Measurements from ENCODE around the gene PHF19.

The PHF19 gene

GRCh38 chr9:120820095-120820494, 56.9 kb downstream of the PHF19 start:
- H3K27me3 ChIP-seq (ENCODE audit: insufficient read depth, poor library complexity, severe bottlenecking): no peaks in the 10 kb centered on the region
- TF ChIP-seq, protein P1, sequence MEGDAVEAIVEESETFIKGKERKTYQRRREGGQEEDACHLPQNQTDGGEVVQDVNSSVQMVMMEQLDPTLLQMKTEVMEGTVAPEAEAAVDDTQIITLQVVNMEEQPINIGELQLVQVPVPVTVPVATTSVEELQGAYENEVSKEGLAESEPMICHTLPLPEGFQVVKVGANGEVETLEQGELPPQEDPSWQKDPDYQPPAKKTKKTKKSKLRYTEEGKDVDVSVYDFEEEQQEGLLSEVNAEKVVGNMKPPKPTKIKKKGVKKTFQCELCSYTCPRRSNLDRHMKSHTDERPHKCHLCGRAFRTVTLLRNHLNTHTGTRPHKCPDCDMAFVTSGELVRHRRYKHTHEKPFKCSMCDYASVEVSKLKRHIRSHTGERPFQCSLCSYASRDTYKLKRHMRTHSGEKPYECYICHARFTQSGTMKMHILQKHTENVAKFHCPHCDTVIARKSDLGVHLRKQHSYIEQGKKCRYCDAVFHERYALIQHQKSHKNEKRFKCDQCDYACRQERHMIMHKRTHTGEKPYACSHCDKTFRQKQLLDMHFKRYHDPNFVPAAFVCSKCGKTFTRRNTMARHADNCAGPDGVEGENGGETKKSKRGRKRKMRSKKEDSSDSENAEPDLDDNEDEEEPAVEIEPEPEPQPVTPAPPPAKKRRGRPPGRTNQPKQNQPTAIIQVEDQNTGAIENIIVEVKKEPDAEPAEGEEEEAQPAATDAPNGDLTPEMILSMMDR (IDR thresholded peaks at IDR 0.05; ENCODE audit: poor library complexity, severe bottlenecking): no peak
- peaks cover 2% of the 10 kb centered on the region for H3K9me3 ChIP-seq (ENCODE audit: severe bottlenecking)
- H3K4me1 ChIP-seq (ENCODE audit: insufficient read depth, poor library complexity, severe bottlenecking): no peaks in the 10 kb centered on the region
- no peak overlapping the region for H3K4me3 ChIP-seq (ENCODE audit: severe bottlenecking)
- no peak overlapping the region for H3K27ac ChIP-seq (ENCODE audit: poor library complexity, severe bottlenecking)
- H3K36me3 ChIP-seq (ENCODE audit: low read depth): peaks cover 68% of the 10 kb centered on the region
- ATAC-seq (ENCODE audit: low read depth) (no peak), DNase-seq (ENCODE audit: low spot score) (no peak)

DNA sequence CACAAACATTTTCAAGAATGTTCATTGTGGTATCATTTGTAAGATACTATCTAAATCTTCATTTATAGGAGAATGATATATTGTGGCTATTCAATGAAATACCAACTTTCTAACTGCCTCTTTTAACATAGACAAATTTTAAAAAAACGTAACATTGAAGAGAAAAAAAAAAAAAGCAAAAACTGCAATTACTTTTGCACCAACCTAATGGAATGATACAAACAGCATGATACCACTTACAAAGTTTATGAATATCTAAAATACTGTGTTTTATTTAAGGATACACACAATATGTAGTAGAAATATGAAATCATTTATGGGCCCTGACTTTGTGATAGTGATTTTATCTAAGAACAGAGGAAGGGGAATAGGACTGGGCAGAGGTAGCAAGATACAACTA, 58.4 kb downstream of the PHF19 start:
- H3K36me3 ChIP-seq (ENCODE audit: low read depth): peaks cover 58% of the 10 kb centered on the region
- no peak overlapping the region for H3K27ac ChIP-seq (ENCODE audit: poor library complexity, severe bottlenecking)
- H3K9me3 ChIP-seq (ENCODE audit: severe bottlenecking): peaks cover 2% of the 10 kb centered on the region
- DNase-seq (ENCODE audit: low spot score) (no peak), ATAC-seq (ENCODE audit: low read depth) (no peak)
- H3K4me1 ChIP-seq (ENCODE audit: insufficient read depth, poor library complexity, severe bottlenecking): no peaks in the 10 kb centered on the region
- TF ChIP-seq, protein P1 (IDR thresholded peaks at IDR 0.05; ENCODE audit: poor library complexity, severe bottlenecking): no peak
- H3K4me3 ChIP-seq (ENCODE audit: severe bottlenecking): no peak overlapping the region
- no peaks in the 10 kb centered on the region for H3K27me3 ChIP-seq (ENCODE audit: insufficient read depth, poor library complexity, severe bottlenecking)

- H3K4me1 ChIP-seq (ENCODE audit: insufficient read depth, poor library complexity, severe bottlenecking): no peaks in the 10 kb centered on the region
- TF ChIP-seq, protein P1 (IDR thresholded peaks at IDR 0.05; ENCODE audit: poor library complexity, severe bottlenecking): no peak
- ATAC-seq (ENCODE audit: low read depth) (no peak), DNase-seq (ENCODE audit: low spot score) (no peak)
- no peak overlapping the region for H3K4me3 ChIP-seq (ENCODE audit: severe bottlenecking)
- H3K36me3 ChIP-seq (ENCODE audit: low read depth): peaks cover 40% of the 10 kb centered on the region
- no peaks in the 10 kb centered on the region for H3K27me3 ChIP-seq (ENCODE audit: insufficient read depth, poor library complexity, severe bottlenecking)
- no peaks in the 10 kb centered on the region for H3K9me3 ChIP-seq (ENCODE audit: severe bottlenecking)
- H3K27ac ChIP-seq (ENCODE audit: poor library complexity, severe bottlenecking): no peak overlapping the region
These were observed 61.9 kb downstream of the PHF19 start for GRCh38 chr9:120815075-120815474.

- no peaks in the 10 kb centered on the region for H3K27me3 ChIP-seq (ENCODE audit: insufficient read depth, poor library complexity, severe bottlenecking)
- H3K9me3 ChIP-seq (ENCODE audit: severe bottlenecking): peaks cover 8% of the 10 kb centered on the region
- ATAC-seq (ENCODE audit: low read depth): no peak
- no peaks in the 10 kb centered on the region for H3K36me3 ChIP-seq (ENCODE audit: low read depth)
- no peak overlapping the region for H3K27ac ChIP-seq (ENCODE audit: poor library complexity, severe bottlenecking)
- TF ChIP-seq, protein P1 (IDR thresholded peaks at IDR 0.05; ENCODE audit: poor library complexity, severe bottlenecking): no peak
- DNase-seq (ENCODE audit: low spot score): no peak
- H3K4me3 ChIP-seq (ENCODE audit: severe bottlenecking): no peak overlapping the region
- H3K4me1 ChIP-seq (ENCODE audit: insufficient read depth, poor library complexity, severe bottlenecking): no peaks in the 10 kb centered on the region
These were observed 68.1 kb downstream of the PHF19 start for GRCh38 chr9:120808931-120809330.

GRCh38 chr9:120807607-120808379, 69.2 kb downstream of the PHF19 start:
- Histone ChIP-seq H3K4me1 (ENCODE audit: insufficient read depth, poor library complexity, severe bottlenecking) (no peaks in the 10 kb centered on the region), H3K27ac (ENCODE audit: poor library complexity, severe bottlenecking) (no peak overlapping the region), H3K9me3 (ENCODE audit: severe bottlenecking) (peaks cover 8% of the 10 kb centered on the region), H3K36me3 (ENCODE audit: low read depth) (no peaks in the 10 kb centered on the region), H3K4me3 (ENCODE audit: severe bottlenecking) (no peak overlapping the region), H3K27me3 (ENCODE audit: insufficient read depth, poor library complexity, severe bottlenecking) (no peaks in the 10 kb centered on the region)
- TF ChIP-seq, protein P1 (IDR thresholded peaks at IDR 0.05; ENCODE audit: poor library complexity, severe bottlenecking): no peak
- no peak for ATAC-seq (ENCODE audit: low read depth)
- DNase-seq (ENCODE audit: low spot score): no peak
